Neural cell (in vitro differentiated cells): ENCODE measurements around the gene ANKRD63. TPM values are rescaled to one million over a fixed set of nuclear protein-coding genes. Genes with fewer than 3 reads are reported as not detected.

Source experiments
- H2AFZ ChIP-seq: fragments of 200-600, 300-800 bp; sonication (generic), shearing (Covaris generic); 2 replicates; pipeline ENCODE4 v1.6.0; 2014; ENCODE audit warnings: low read depth, mild to moderate bottlenecking, antibody characterized with exemption, low read length, moderate library complexity
- H3F3A ChIP-seq: fragments of 200-600 bp; shearing (Covaris generic); 2 replicates; pipeline ENCODE4 v1.6.1; 2016; ENCODE audit warnings: mild to moderate bottlenecking, moderate library complexity, mixed read lengths, antibody characterized with exemption, low read length; ENCODE audit not compliant: insufficient read depth, poor library complexity, severe bottlenecking
- H3K27ac ChIP-seq: fragments of 200-600, 300-800 bp; sonication (generic), shearing (Covaris generic); 2 replicates; pipeline ENCODE4 v1.5.1; 2014; ENCODE audit warnings: mild to moderate bottlenecking, low read length, moderate library complexity
- H3K27me3 ChIP-seq: fragments of 300-800, 200-600 bp; sonication (generic), shearing (Covaris generic); 2 replicates; pipeline ENCODE4 v1.6.0; 2014; ENCODE audit warnings: mild to moderate bottlenecking, low read depth, low read length, moderate library complexity; ENCODE audit not compliant: insufficient read depth
- H3K36me3 ChIP-seq: fragments of 300-800, 200-600 bp; sonication (generic), shearing (Covaris generic); 2 replicates; pipeline ENCODE4 v1.5.1; 2014; ENCODE audit warnings: mild to moderate bottlenecking, antibody characterized with exemption, low read length, moderate library complexity; ENCODE audit not compliant: insufficient read depth
- H3K4me2 ChIP-seq: fragments of 300-800, 200-600 bp; sonication (generic), shearing (Covaris generic); 2 replicates; pipeline ENCODE4 v1.6.0; 2014; ENCODE audit warnings: mild to moderate bottlenecking, low read length
- H3K4me3 ChIP-seq: fragments of 300-800, 200-600 bp; sonication (generic), shearing (Covaris generic); 2 replicates; pipeline ENCODE4 v1.5.1; 2014; ENCODE audit warnings: mild to moderate bottlenecking, low read length, moderate library complexity
- H3K79me2 ChIP-seq: fragments of 200-600 bp; shearing (Covaris generic); replicated peaks from 2 replicates; pipeline ENCODE4 v1.6.0; 2014; ENCODE audit warnings: mild to moderate bottlenecking, low read length, moderate library complexity; ENCODE audit not compliant: insufficient read depth
- H3K9ac ChIP-seq: fragments of 300-800, 200-600 bp; sonication (generic), shearing (Covaris generic); 2 replicates; pipeline ENCODE4 v1.6.1; 2016; ENCODE audit warnings: mild to moderate bottlenecking, low read length, mixed read lengths
- H3K9me2 ChIP-seq: fragments of 200-600 bp; shearing (Covaris generic); 2 replicates; pipeline ENCODE4 v1.6.1; 2016; ENCODE audit warnings: mild to moderate bottlenecking, low read length, mixed read lengths; ENCODE audit not compliant: insufficient read depth
- H3K9me3 ChIP-seq: fragments of 200-600, 300-800 bp; sonication (generic), shearing (Covaris generic); 2 replicates; pipeline ENCODE4 v1.6.1; 2016; ENCODE audit warnings: mild to moderate bottlenecking, mixed run types, low read length, moderate library complexity, mixed read lengths
- H4K20me1 ChIP-seq: fragments of 200-600 bp; shearing (Covaris generic); 2 replicates; pipeline ENCODE4 v1.6.1; 2016; ENCODE audit warnings: mild to moderate bottlenecking, mixed run types; ENCODE audit not compliant: insufficient read depth
- EP300 ChIP-seq: fragments of 450-650 bp; conservative IDR thresholded peaks from 2 replicates; pipeline ENCODE4 v1.6.1; 2014; ENCODE audit warnings: antibody characterized with exemption, mild to moderate bottlenecking, moderate library complexity; ENCODE audit not compliant: poor library complexity, severe bottlenecking
- EZH2 ChIP-seq: fragments of 200-600, 300-800 bp; shearing (Covaris generic), sonication (generic); IDR thresholded peaks from 2 replicates; pipeline ENCODE4 v1.6.1; 2014; ENCODE audit warnings: antibody characterized with exemption, low read length, borderline replicate concordance, mild to moderate bottlenecking; ENCODE audit not compliant: insufficient read depth, poor library complexity, severe bottlenecking
- MXI1 ChIP-seq: fragments of 450-650 bp; conservative IDR thresholded peaks from 2 replicates; pipeline ENCODE4 v1.6.1; 2014; ENCODE audit warnings: antibody characterized with exemption, mild to moderate bottlenecking; ENCODE audit not compliant: poor library complexity, severe bottlenecking
- POLR2AphosphoS5 ChIP-seq: IDR thresholded peaks from 2 replicates; pipeline ENCODE4 v1.6.1; 2012
- RAD21 ChIP-seq: fragments of 450-650 bp; conservative IDR thresholded peaks from 2 replicates; pipeline ENCODE4 v1.6.1; 2014; ENCODE audit warnings: antibody characterized with exemption, mild to moderate bottlenecking, moderate library complexity
- REST ChIP-seq: IDR thresholded peaks from 2 replicates; pipeline ENCODE4 v1.6.1; 2012; ENCODE audit warnings: borderline replicate concordance
- SMC3 ChIP-seq: fragments of 450-650 bp; conservative IDR thresholded peaks from 2 replicates; pipeline ENCODE4 v1.6.1; 2014; ENCODE audit warnings: antibody characterized with exemption, mild to moderate bottlenecking, moderate library complexity; ENCODE audit not compliant: poor library complexity
- TAF1 ChIP-seq: IDR thresholded peaks from 2 replicates; pipeline ENCODE4 v1.6.1; 2012; ENCODE audit warnings: low read depth
- polyA plus RNA-seq: library from polyadenylated mRNA; depleted of rRNA; stranded (reverse); fragments of >200 nt; gene quantifications from 2 replicates; pipeline ENCODE4 v1.2.3, GENCODE V29; 2014
- TF ChIP-seq, protein P1 (sequence below): fragments of 450-650 bp; IDR thresholded peaks from 2 replicates; pipeline ENCODE4 v1.5.1; 2014; ENCODE audit warnings: antibody characterized with exemption, mild to moderate bottlenecking, moderate library complexity; ENCODE audit not compliant: poor library complexity, severe bottlenecking

ANKRD63 gene
- polyA plus RNA-seq, 1 donor from 2014 or later, result 2.1 TPM

- Histone ChIP-seq H3K4me3 (no peak overlapping the region), H3K9me3 (no peaks in the 10 kb centered on the region), H3F3A (no peaks in the 10 kb centered on the region)
Observed at GRCh38 chr15:40314723-40315276, 31.9 kb upstream of the ANKRD63 start.

GRCh38 chr15:40313531-40314398, 30.9 kb upstream of the ANKRD63 start:
- Histone ChIP-seq H3K9me2 (no peaks in the 10 kb centered on the region), H4K20me1 (no peaks in the 10 kb centered on the region), H3K27ac (no peak overlapping the region), H3K4me2 (no peak overlapping the region), H3K27me3 (no peaks in the 10 kb centered on the region), H3K9me3 (no peaks in the 10 kb centered on the region), H3F3A (no peaks in the 10 kb centered on the region), H3K9ac (no peak overlapping the region), H3K79me2 (no peaks in the 10 kb centered on the region), H2AFZ (no peak overlapping the region), H3K36me3 (no peaks in the 10 kb centered on the region), H3K4me3 (no peak overlapping the region)
- TF ChIP-seq EP300 (no peak), SMC3 (no peak), RAD21 (no peak), POLR2AphosphoS5 (no peak)

More at GRCh38 chr15:40314723-40315276, 31.9 kb upstream of the ANKRD63 start:
- no peaks in the 10 kb centered on the region for H3K27me3 ChIP-seq
- no peak overlapping the region for H3K4me2 ChIP-seq
- H3K79me2 ChIP-seq, result no peaks in the 10 kb centered on the region
- H3K9ac ChIP-seq, result no peak overlapping the region
- no peak overlapping the region for H2AFZ ChIP-seq
- no peaks in the 10 kb centered on the region for H3K36me3 ChIP-seq
- no peaks in the 10 kb centered on the region for H3K9me2 ChIP-seq
- H4K20me1 ChIP-seq, result no peaks in the 10 kb centered on the region
- no peak overlapping the region for H3K27ac ChIP-seq
- no peak for TF ChIP-seq EP300
- TF ChIP-seq POLR2AphosphoS5, result no peak
- no peak for TF ChIP-seq EZH2
- TF ChIP-seq, protein P1, sequence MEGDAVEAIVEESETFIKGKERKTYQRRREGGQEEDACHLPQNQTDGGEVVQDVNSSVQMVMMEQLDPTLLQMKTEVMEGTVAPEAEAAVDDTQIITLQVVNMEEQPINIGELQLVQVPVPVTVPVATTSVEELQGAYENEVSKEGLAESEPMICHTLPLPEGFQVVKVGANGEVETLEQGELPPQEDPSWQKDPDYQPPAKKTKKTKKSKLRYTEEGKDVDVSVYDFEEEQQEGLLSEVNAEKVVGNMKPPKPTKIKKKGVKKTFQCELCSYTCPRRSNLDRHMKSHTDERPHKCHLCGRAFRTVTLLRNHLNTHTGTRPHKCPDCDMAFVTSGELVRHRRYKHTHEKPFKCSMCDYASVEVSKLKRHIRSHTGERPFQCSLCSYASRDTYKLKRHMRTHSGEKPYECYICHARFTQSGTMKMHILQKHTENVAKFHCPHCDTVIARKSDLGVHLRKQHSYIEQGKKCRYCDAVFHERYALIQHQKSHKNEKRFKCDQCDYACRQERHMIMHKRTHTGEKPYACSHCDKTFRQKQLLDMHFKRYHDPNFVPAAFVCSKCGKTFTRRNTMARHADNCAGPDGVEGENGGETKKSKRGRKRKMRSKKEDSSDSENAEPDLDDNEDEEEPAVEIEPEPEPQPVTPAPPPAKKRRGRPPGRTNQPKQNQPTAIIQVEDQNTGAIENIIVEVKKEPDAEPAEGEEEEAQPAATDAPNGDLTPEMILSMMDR, result no peak
- TF ChIP-seq RAD21, result no peak
- TF ChIP-seq SMC3, result no peak
- TF ChIP-seq REST, result no peak
- no peak for TF ChIP-seq TAF1
- TF ChIP-seq MXI1, result no peak
